ENCODE data around the gene EXOSC2.

The EXOSC2 gene

DNA sequence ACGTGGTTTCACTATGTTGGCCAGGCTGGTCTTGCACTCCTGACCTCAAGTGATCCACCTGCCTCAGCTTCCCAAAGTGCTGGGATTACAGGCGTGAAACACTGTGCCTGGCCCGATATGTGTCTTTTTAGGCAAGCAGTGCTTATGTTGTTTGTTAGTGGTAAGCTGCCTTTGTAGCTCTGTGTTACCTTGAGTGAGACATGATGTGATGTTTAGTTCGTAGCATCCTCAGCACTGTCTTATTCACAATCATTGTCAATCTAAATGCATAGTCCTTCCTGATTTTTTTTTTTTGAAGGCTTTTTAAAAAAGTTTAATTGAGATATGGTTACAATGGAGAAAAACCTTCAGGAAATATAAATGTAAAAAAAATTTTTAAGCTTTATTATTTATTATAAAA lies 45.5 kb downstream of the EXOSC2 start:
- DNase-seq (ENCODE audit: low read depth), result no peak

DNA sequence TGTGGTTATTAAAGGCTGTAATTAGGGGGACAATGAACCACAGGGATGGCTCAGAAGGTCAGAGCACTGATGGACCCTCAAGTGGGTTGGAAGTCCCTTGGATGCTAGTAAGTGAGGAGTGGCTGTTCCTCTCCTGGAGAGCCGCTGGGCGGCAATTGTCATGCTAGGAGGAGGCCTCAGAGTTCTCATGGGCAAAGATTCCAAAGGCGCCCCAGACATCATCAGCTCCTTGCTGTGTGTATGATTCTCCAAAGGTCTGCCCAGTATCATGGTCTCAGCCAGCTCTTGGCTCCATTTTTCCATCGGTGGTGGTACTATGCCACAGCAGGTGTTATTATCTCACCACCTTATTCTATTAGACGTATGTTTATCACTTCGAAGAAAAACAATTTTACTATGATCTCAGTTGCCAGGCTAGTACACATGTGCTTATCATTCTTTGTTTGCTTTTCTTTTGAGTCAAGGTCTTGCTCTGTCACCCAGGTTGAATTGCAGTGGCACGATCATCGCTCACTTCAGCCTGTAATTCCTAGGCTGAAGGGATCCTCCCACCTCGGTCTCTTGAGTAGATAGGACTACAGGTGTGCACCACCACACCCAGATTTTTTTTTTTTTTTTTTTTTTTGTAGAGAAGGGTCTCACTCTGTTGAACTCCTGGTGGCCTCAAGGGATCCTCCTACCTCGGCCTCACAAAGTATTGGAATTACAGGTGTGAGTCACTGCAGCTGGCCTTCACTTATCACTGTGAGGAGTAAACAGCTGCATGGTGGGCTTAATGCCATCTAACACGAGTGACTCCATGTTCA lies 46.8 kb downstream of the EXOSC2 start:
- no peak for DNase-seq (ENCODE audit: low read depth)

DNA sequence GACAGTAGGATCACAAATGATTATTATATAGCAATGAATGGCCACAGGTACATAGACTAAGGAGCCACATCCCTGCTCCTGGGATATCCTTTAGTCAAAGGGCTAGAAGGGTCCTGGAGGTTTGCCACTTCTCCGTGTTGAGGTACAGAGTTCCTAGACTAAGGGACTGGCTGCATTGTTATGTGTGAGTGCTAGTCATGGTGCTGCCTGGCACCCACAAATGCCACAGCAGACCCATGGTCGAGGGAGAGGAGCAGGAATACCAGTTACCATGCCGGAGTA lies 47.4 kb downstream of the EXOSC2 start:
- no peak for DNase-seq (ENCODE audit: low read depth)

DNA sequence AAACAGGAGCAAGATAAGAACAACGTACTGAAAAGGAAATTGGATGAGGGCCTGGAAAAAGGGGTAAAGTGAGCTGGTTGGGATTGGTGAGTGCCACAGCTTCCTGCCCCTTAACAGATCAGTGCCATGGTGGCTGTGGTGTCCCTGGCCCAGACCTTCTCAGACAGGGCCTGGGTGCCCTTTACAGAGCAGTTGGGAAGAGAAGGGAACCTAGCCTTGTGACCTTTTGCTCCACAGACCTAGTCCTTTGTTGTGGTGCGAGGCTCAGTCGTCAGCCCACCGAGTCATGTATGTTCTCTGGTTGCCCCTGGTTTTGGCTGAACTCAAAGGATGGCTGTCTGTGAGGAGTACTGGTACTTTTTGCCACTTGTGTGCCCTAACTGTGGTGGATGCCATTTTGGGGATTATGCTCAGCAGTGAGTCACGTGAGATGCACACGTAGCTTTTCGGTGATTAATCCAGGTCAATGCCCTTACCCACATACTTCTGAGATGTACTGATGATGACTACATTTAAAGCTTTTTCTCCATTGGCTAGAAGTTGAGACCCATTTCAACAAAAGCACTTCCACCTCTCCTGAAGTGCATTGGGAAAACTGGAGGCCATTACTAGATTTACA lies 48.4 kb downstream of the EXOSC2 start:
- no peak for DNase-seq (ENCODE audit: low read depth)

DNA sequence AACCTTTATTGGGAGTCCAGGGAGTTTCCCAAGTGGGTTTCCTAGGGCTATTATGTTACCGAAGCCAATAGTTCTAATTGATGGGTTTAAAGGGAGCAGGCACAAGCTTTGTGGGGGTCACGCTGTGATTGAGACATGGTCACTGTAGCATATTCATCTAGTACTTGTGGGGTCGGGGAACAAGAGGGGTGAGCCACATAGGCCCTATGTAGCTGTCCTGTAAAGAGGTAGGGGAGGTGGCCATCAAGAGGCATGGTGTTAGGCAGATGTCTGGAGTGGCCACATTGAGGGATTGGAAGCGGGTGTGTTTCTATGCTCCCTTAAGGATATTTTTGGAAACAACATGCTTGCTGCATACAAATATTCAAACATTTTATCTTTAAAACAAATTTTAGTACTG lies 50.1 kb downstream of the EXOSC2 start:
- no peak for DNase-seq (ENCODE audit: low read depth)

DNA sequence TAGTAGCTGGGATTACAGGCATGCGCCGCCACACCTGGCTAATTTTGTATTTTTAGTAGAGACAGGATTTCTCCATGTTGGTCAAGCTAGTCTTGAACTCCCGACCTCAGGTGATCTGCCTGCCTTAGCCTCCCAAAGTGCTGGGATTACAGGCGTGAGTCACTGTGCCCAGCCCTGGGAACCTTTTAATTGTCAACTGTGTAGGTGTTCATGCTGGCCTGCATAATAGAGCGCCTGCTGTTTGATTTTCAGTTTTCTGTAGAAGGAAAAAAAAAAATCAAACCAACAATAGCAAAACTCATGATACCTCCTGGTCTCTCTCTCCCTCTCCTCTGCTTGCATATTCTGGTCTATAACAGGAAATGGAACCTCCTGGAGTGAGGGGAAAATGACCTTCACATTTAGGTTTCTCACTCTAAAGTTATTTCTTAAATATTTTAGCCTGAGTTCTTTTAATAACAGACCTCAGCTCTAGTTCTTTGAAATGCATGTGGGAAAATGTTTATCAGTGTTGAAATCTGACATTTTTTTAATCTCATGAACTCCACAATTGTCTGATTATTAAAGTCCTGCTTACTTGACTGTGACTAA lies 51.7 kb downstream of the EXOSC2 start:
- DNase-seq (ENCODE audit: low read depth), result no peak

DNA sequence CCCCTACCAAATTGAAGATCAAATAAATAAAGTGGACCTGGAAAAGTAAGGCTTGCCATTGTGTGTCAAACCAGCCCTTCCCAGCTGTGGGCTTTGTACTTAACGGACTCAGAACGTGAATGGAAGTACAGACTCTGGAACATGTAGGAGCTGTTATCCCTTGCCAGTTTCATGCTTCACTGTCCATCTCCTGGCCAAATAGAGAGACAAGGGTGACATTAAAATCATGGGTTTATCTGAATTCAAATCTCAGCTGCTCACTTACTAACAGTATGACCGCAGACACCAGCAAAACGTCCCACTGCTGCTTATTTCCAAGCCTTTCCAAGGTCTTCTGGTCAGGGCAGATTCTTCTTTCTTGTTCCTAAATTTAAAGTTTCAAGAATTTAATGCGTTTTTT lies 52.2 kb downstream of the EXOSC2 start:
- no peak for DNase-seq (ENCODE audit: low read depth)

DNA sequence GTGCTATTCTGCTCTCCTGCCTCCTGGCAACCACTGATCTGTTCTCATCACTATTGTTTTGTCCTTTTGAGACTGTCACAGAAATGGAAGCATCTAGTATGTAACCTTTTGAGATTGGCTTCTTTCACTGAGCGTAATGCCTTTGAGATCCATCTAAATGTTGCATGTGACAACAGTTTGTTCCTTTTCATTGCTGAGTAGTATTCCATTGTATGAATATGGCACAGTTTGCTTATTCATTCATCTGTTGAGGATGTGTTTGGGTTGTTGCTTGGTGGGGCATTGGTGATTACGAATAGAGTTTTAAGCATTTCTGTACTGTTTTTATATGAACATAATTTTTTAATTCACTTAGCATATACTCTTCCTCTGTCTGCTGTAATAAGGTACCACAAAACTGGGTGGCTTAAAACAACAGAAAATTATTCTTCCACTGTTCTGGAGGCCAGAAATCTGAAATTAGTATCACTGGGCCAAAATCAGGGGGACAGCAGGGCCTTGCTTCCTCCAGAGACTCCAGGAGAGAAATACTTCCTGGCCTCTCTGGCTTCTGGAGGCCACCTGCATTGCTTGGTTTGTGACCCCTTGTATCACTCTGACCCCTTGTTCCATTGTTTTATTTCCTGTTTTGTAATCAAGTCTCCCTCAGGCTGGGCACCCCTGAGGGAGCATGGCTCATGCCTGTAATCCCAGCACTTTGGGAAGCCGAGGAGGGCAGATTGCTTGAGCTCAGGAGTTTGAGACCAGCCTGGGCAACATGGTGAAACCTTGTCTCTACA lies 53.0 kb downstream of the EXOSC2 start:
- DNase-seq (ENCODE audit: low read depth), result no peak

DNA sequence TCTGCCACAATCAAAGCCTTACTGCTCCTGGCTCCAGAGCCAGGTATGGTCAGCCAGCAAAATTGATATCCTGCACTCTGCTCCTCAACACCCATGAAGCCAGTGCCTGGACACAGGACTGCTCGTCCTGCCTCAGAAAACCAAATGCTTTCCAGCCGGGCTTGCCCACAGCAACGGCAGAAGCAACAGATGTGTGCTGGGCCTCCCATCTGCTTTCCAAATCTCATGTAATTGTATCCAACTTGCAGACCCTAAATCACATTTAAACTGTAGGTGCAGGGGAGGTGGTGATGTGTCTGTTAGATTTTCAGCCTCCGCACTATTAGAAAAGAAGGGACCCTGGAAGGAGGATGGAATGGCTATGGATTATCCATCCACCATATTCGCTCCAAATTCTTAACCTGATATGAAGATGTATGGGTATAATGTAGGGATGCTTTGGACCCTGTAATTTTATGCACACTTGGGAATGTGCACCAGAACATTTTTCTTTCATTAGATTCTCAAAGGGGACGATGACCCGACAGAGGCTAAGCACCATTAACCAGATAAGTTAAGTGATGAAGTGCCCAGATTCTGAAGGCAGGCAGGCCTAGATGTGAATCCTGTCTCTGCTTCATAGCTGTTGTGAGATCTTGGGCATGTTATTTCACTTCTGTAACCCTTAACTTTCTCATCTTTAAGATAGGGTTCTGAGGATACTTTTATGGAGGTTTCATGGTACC lies 58.2 kb downstream of the EXOSC2 start:
- DNase-seq (ENCODE audit: low read depth), result no peak
